Adipocyte (in vitro differentiated cells): ENCODE results near the gene FLOT1.
A peak's percentile ranks its signal among the peaks of the same experiment; 100 is the strongest.

ENCODE experiments used
- DNase-seq: peaks from one replicate; pipeline ENCODE4 v3.0.0-alpha.2; 2015; ENCODE audit warnings: low read depth
- H3K27me3 ChIP-seq: replicated peaks from 2 replicates; pipeline ENCODE4 v1.7.0; 2013; ENCODE audit warnings: mild to moderate bottlenecking, low read length, moderate library complexity; ENCODE audit not compliant: control insufficient read depth, insufficient read depth
- H3K36me3 ChIP-seq: 2 replicates; pipeline ENCODE4 v1.7.0; 2013; ENCODE audit warnings: low read length, mild to moderate bottlenecking, moderate library complexity; ENCODE audit not compliant: control insufficient read depth, insufficient read depth, severe bottlenecking
- H3K4me1 ChIP-seq: 2 replicates; pipeline ENCODE4 v1.7.0; 2013; ENCODE audit warnings: mild to moderate bottlenecking, low read length, moderate library complexity; ENCODE audit not compliant: control insufficient read depth, insufficient read depth
- H3K4me3 ChIP-seq: 2 replicates; pipeline ENCODE4 v1.7.0; 2013; ENCODE audit warnings: mild to moderate bottlenecking, low read length, moderate library complexity
- H3K9ac ChIP-seq: 2 replicates; pipeline ENCODE4 v1.7.0; 2013; ENCODE audit warnings: mild to moderate bottlenecking, low read length, moderate library complexity
- H3K9me3 ChIP-seq: 2 replicates; pipeline ENCODE4 v1.7.0; 2013; ENCODE audit warnings: mild to moderate bottlenecking, low read length, moderate library complexity; ENCODE audit not compliant: control insufficient read depth

The FLOT1 gene

DNA sequence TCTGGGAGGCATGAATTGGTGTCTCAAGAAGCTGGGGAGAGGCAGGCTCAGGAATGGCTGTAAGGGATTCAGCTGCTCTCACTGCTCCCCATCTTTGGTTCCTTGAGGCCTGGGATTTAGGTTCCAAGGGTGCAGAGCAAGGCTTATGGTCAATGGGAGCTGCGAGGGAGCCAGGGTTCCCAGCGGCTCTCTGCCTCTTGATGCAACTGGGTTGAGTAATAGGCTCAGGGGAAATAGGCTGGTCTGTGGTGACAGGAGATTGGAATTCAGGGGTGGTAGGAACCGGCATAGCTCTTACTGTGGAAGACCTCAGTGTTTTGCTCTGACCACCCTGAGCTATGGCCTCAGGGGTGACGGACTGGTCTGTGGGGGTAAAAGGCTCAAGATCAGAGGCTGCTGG is 38.7 kb downstream of the FLOT1 start:
- no peak for DNase-seq
- Histone ChIP-seq H3K27me3 (no peaks in the 10 kb centered on the region), H3K4me3 (no peak overlapping the region), H3K9ac (no peak overlapping the region), H3K4me1 (peaks cover 7% of the 10 kb centered on the region), H3K36me3 (peaks cover 19% of the 10 kb centered on the region), H3K9me3 (no peaks in the 10 kb centered on the region)

DNA sequence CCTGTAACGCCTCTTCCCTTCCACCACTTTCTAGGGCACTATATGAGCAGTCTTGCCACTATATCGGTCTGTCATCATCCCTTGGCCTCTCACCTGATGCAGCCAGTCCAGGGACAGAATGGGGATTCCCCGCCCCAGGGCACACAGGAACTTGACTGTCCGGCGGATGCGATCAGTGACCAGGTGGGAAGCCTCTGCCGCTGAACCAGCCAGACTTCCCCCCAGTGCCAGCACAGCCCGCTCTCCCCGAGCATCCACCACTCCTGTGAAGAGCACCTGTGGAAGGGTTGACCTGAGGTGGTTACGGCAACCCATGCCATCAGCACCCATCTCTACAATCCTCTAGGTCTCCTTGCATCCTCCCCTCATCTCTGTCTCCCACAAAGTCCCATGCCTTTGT is 39.5 kb downstream of the FLOT1 start:
- Histone ChIP-seq H3K9me3 (no peaks in the 10 kb centered on the region), H3K27me3 (no peaks in the 10 kb centered on the region), H3K9ac (no peak overlapping the region), H3K4me3 (no peak overlapping the region), H3K4me1 (peaks cover 7% of the 10 kb centered on the region), H3K36me3 (peaks cover 15% of the 10 kb centered on the region)
- DNase-seq, result no peak

DNA sequence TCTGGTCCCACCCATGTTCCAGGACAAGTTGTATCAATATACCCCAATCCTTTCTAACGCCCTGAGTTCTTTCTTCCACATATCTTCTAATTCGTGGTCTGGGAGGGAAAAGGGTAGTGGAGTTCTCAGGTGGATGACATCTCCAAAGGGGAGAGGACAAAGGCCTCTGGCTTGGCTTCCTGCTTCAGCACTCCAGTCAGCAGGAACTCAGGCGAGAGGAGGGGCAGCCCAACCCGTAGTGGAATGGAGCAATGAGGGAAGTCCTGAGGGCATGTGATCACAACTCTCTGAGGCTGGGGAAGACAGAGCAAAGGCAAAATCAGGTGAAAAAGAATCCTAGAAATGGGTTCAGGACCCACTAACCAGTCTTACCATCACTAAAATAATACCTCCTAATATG is 42.1 kb downstream of the FLOT1 start:
- H3K9ac ChIP-seq, result no peak overlapping the region
- no peak overlapping the region for H3K4me3 ChIP-seq
- peaks cover 7% of the 10 kb centered on the region for H3K4me1 ChIP-seq
- no peak for DNase-seq
- no peaks in the 10 kb centered on the region for H3K27me3 ChIP-seq
- peaks cover 4% of the 10 kb centered on the region for H3K36me3 ChIP-seq
- no peaks in the 10 kb centered on the region for H3K9me3 ChIP-seq

- no peak overlapping the region for H3K4me3 ChIP-seq
- H3K36me3 ChIP-seq, result no peaks in the 10 kb centered on the region
- H3K9me3 ChIP-seq, result no peaks in the 10 kb centered on the region
- peaks cover 9% of the 10 kb centered on the region for H3K4me1 ChIP-seq
- DNase-seq, result no peak
- H3K27me3 ChIP-seq, result no peaks in the 10 kb centered on the region
- no peak overlapping the region for H3K9ac ChIP-seq
Measured at GRCh38 chr6:30696432-30696831, 46.1 kb downstream of the FLOT1 start.

GRCh38 chr6:30691208-30691847 is 51.2 kb downstream of the FLOT1 start:
- Histone ChIP-seq H3K4me1 (peaks cover 19% of the 10 kb centered on the region), H3K9me3 (no peaks in the 10 kb centered on the region), H3K9ac (peak overlapping the region; percentile 79), H3K4me3 (peak overlapping the region; percentile 88), H3K36me3 (no peaks in the 10 kb centered on the region), H3K27me3 (no peaks in the 10 kb centered on the region)
- peak; percentile 19 for DNase-seq

- Histone ChIP-seq H3K4me3 (peak within 1 kb of the TSS; percentile 88), H3K36me3 (no peaks in the 10 kb centered on the region), H3K4me1 (peaks cover 26% of the 10 kb centered on the region), H3K9ac (peak within 1 kb of the TSS; percentile 79), H3K27me3 (no peaks in the 10 kb centered on the region), H3K9me3 (no peaks in the 10 kb centered on the region)
- peak; percentile 97 for DNase-seq
Measured at GRCh38 chr6:30690403-30691207, 51.9 kb downstream of the FLOT1 start, which contains the start of gene NRM. TSS of gene NRM (minus strand) at chr6:30690984. CDS start at chr6:30690974, 10 bp downstream.

DNA sequence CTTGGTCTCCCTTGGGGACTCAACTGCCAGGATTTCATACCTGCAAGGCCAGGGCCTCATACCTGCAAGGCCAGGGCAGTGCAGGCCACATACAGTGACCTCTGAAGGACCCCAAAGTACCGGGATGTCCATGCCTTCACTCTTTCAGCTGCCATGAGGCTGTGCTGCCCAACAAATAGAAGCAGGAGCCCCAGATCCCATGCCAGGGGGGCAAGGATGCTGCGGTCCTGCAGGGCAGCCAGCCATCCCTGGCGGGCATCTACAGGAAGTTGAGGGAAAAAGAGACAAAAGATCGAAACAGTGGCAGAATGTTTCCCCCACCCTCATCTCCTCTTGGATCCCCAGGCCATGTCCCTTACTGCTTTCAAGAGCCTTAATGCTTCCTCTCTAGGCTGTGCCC is 52.5 kb downstream of the FLOT1 start:
- Histone ChIP-seq H3K4me3 (peak overlapping the region; percentile 88), H3K4me1 (peaks cover 28% of the 10 kb centered on the region), H3K27me3 (no peaks in the 10 kb centered on the region), H3K9ac (peak overlapping the region; percentile 79), H3K9me3 (no peaks in the 10 kb centered on the region), H3K36me3 (no peaks in the 10 kb centered on the region)
- no peak for DNase-seq

GRCh38 chr6:30689022-30689865 is 53.2 kb downstream of the FLOT1 start:
- H3K36me3 ChIP-seq, result no peaks in the 10 kb centered on the region
- no peak for DNase-seq

GRCh38 chr6:30688569-30688968 is 53.9 kb downstream of the FLOT1 start:
- Histone ChIP-seq H3K27me3 (no peaks in the 10 kb centered on the region), H3K4me3 (peak overlapping the region; percentile 97), H3K4me1 (peaks cover 26% of the 10 kb centered on the region), H3K36me3 (no peaks in the 10 kb centered on the region), H3K9ac (peak overlapping the region; percentile 94), H3K9me3 (no peaks in the 10 kb centered on the region)
- DNase-seq, result no peak

More at GRCh38 chr6:30689022-30689865, 53.2 kb downstream of the FLOT1 start:
- no peaks in the 10 kb centered on the region for H3K27me3 ChIP-seq
- no peak overlapping the region for H3K9ac ChIP-seq
- H3K9me3 ChIP-seq, result no peaks in the 10 kb centered on the region
- H3K4me3 ChIP-seq, result no peak overlapping the region
- H3K4me1 ChIP-seq, result peaks cover 26% of the 10 kb centered on the region

- no peaks in the 10 kb centered on the region for H3K27me3 ChIP-seq
- H3K9me3 ChIP-seq, result no peaks in the 10 kb centered on the region
- H3K4me3 ChIP-seq, result peak overlapping the region; percentile 97
- peak; percentile 77 for DNase-seq
- H3K9ac ChIP-seq, result peak overlapping the region; percentile 94
- no peaks in the 10 kb centered on the region for H3K36me3 ChIP-seq
- H3K4me1 ChIP-seq, result peaks cover 33% of the 10 kb centered on the region
Measured at GRCh38 chr6:30687659-30688431, 54.6 kb downstream of the FLOT1 start.
